SU-DHL-6 (cell line): ENCODE data around the gene TNS3.

ENCODE experiments used
- EZH2phosphoT487 ChIP-seq: fragments of 200-600 bp; sonication (generic), shearing (Covaris generic); conservative IDR thresholded peaks from 2 replicates; pipeline ENCODE4 v1.6.1; 2018; ENCODE audit warnings: mild to moderate bottlenecking, antibody characterized with exemption, low read length, moderate library complexity, mixed read lengths
- TF ChIP-seq, protein P1 (sequence below): fragments of 200-600 bp; sonication (generic); IDR thresholded peaks from one replicate; pipeline ENCODE4 v1.5.1; 2017; ENCODE audit warnings: antibody characterized with exemption, mild to moderate bottlenecking, low read length, moderate library complexity; ENCODE audit not compliant: insufficient read depth, poor library complexity, severe bottlenecking

DNA sequence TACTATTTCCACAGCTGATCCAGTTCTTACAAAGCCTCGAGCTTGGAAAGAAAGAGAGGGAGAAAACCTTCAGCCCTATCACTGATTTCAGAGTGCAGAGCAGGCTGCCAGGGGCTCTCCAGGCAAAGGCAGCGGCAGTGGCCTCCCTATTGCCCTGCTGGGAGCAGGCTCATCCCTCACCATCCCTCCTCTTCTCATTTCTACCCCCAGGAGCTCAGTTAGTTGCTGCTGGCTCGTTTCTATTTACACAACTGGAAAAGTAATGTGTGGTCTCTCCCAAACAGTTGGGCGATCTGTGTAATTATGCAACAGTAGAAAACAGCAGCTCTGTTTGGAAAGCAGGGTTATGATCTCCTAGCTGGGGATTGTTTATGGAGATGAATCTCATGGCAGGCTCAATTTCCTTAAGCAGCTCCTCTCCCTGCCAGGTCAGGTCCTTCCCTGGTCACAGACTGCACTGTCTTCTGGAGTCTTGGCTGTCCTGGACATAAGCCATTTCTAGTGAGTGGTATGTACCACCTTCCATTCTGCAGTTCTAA is 28.7 kb upstream of the TNS3 start:
- TF ChIP-seq, protein P1, sequence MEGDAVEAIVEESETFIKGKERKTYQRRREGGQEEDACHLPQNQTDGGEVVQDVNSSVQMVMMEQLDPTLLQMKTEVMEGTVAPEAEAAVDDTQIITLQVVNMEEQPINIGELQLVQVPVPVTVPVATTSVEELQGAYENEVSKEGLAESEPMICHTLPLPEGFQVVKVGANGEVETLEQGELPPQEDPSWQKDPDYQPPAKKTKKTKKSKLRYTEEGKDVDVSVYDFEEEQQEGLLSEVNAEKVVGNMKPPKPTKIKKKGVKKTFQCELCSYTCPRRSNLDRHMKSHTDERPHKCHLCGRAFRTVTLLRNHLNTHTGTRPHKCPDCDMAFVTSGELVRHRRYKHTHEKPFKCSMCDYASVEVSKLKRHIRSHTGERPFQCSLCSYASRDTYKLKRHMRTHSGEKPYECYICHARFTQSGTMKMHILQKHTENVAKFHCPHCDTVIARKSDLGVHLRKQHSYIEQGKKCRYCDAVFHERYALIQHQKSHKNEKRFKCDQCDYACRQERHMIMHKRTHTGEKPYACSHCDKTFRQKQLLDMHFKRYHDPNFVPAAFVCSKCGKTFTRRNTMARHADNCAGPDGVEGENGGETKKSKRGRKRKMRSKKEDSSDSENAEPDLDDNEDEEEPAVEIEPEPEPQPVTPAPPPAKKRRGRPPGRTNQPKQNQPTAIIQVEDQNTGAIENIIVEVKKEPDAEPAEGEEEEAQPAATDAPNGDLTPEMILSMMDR = no peak
- TF ChIP-seq EZH2phosphoT487 = no peak
